ENCODE data around the gene CMC2.

GRCh38 chr16:80947239-80947638 lies 59.4 kb downstream of the CMC2 start:
- TF ChIP-seq CTCF (IDR thresholded peaks at IDR 0.05; ENCODE audit: insufficient read depth, low read length) (no peak), POLR2AphosphoS5 (IDR thresholded peaks at IDR 0.05; ENCODE audit: low read depth) (no peak), REST (IDR thresholded peaks at IDR 0.05; ENCODE audit: insufficient replicate concordance, low read depth) (no peak), GABPA (IDR thresholded peaks at IDR 0.05; ENCODE audit: low read depth) (no peak)
